H9 (cell line): Measurements from ENCODE around the gene GTF2A2. TPM values are rescaled to one million over a fixed set of nuclear protein-coding genes. Genes with fewer than 3 reads are reported as not detected.

Source experiments
- DNase-seq: peaks from one replicate; pipeline ENCODE4 v3.0.0-alpha.2; 2017
- H2AFZ ChIP-seq: one replicate; pipeline ENCODE4 v1.6.1; 2013; ENCODE audit warnings: mild to moderate bottlenecking, low read length, control low read depth, moderate library complexity
- H2AK5ac ChIP-seq: 2 replicates; pipeline ENCODE4 v1.6.1; 2013; ENCODE audit warnings: low read length, control low read depth, mixed read lengths; ENCODE audit not compliant: insufficient read length
- H2BK120ac ChIP-seq: one replicate; pipeline ENCODE4 v1.6.1; 2013; ENCODE audit warnings: low read depth, mild to moderate bottlenecking, low read length, control low read depth, inconsistent platforms; ENCODE audit not compliant: poor library complexity, severe bottlenecking
- H2BK12ac ChIP-seq: 2 replicates; pipeline ENCODE4 v1.6.1; 2013; ENCODE audit warnings: low read length, control low read depth, mixed read lengths, low read depth; ENCODE audit not compliant: insufficient read length
- H2BK15ac ChIP-seq: 2 replicates; pipeline ENCODE4 v1.6.1; 2013; ENCODE audit warnings: low read depth, low read length, control low read depth
- H2BK20ac ChIP-seq: one replicate; pipeline ENCODE4 v1.6.1; 2013; ENCODE audit warnings: low read depth, mild to moderate bottlenecking, low read length, control low read depth, inconsistent platforms; ENCODE audit not compliant: poor library complexity, severe bottlenecking
- H2BK5ac ChIP-seq: 2 replicates; pipeline ENCODE4 v1.6.1; 2013; ENCODE audit warnings: low read length, control low read depth, mixed read lengths; ENCODE audit not compliant: insufficient read length
- H3K14ac ChIP-seq: 2 replicates; pipeline ENCODE4 v1.6.1; 2013; ENCODE audit warnings: low read length, control low read depth; ENCODE audit not compliant: insufficient read depth
- H3K18ac ChIP-seq: 2 replicates; pipeline ENCODE4 v1.6.1; 2013; ENCODE audit warnings: low read depth, mild to moderate bottlenecking, mixed read lengths, low read length, control low read depth; ENCODE audit not compliant: insufficient read length
- H3K23ac ChIP-seq: 2 replicates; pipeline ENCODE4 v1.6.1; 2013; ENCODE audit warnings: low read length, control low read depth, mixed read lengths, low read depth; ENCODE audit not compliant: insufficient read length
- H3K23me2 ChIP-seq: 2 replicates; pipeline ENCODE4 v1.6.1; 2013; ENCODE audit warnings: low read depth, mild to moderate bottlenecking, mixed read lengths, low read length, control low read depth; ENCODE audit not compliant: insufficient read length, poor library complexity, severe bottlenecking
- H3K27ac ChIP-seq: 2 replicates; pipeline ENCODE4 v1.5.1; 2013; ENCODE audit warnings: low read length, control low read depth, mixed read lengths, low read depth; ENCODE audit not compliant: insufficient read length
- H3K27me3 ChIP-seq: 2 replicates; pipeline ENCODE4 v1.6.1; 2013; ENCODE audit warnings: low read length, control low read depth, inconsistent platforms; ENCODE audit not compliant: insufficient read depth
- H3K4ac ChIP-seq: 2 replicates; pipeline ENCODE4 v1.6.1; 2013; ENCODE audit warnings: low read depth, mild to moderate bottlenecking, control low read depth, inconsistent platforms, low read length, moderate library complexity
- H3K4me1 ChIP-seq: 2 replicates; pipeline ENCODE4 v1.6.1; 2013; ENCODE audit warnings: low read length, control low read depth, inconsistent platforms; ENCODE audit not compliant: insufficient read depth
- H3K4me2 ChIP-seq: 2 replicates; pipeline ENCODE4 v1.6.1; 2013; ENCODE audit warnings: low read length, control low read depth, mixed read lengths; ENCODE audit not compliant: insufficient read length, insufficient read depth
- H3K56ac ChIP-seq: 2 replicates; pipeline ENCODE4 v1.6.1; 2013; ENCODE audit warnings: low read depth, mild to moderate bottlenecking, mixed read lengths, low read length, control low read depth; ENCODE audit not compliant: insufficient read length
- H3K79me1 ChIP-seq: 2 replicates; pipeline ENCODE4 v1.6.1; 2013; ENCODE audit warnings: low read depth, mild to moderate bottlenecking, moderate library complexity, low read length, control low read depth, inconsistent platforms; ENCODE audit not compliant: insufficient read depth, poor library complexity, severe bottlenecking
- H3K79me2 ChIP-seq: 2 replicates; pipeline ENCODE4 v1.6.1; 2013; ENCODE audit warnings: low read length, control low read depth, inconsistent platforms; ENCODE audit not compliant: insufficient read depth
- H3K9ac ChIP-seq: 2 replicates; pipeline ENCODE4 v1.6.1; 2013; ENCODE audit warnings: low read length, control low read depth, mixed read lengths; ENCODE audit not compliant: insufficient read length; ENCODE audit errors: extremely low read depth
- H3K9me3 ChIP-seq: one replicate; pipeline ENCODE4 v1.6.1; 2013; ENCODE audit warnings: low read depth, low read length, inconsistent platforms; ENCODE audit not compliant: control insufficient read depth
- H3T11ph ChIP-seq: one replicate; pipeline ENCODE4 v1.6.1; 2013; ENCODE audit warnings: mild to moderate bottlenecking, low read length, control low read depth, inconsistent platforms
- H4K20me1 ChIP-seq: one replicate; pipeline ENCODE4 v1.6.1; 2013; ENCODE audit not compliant: control insufficient read depth, insufficient read length, insufficient read depth
- H4K5ac ChIP-seq: 2 replicates; pipeline ENCODE4 v1.6.1; 2013; ENCODE audit warnings: low read depth, mild to moderate bottlenecking, mixed read lengths, low read length, control low read depth; ENCODE audit not compliant: insufficient read length
- H4K8ac ChIP-seq: replicated peaks from 2 replicates; pipeline ENCODE4 v1.6.1; 2013; ENCODE audit warnings: low read length, control low read depth, mixed read lengths, low read depth; ENCODE audit not compliant: insufficient read length
- H4K91ac ChIP-seq: 2 replicates; pipeline ENCODE4 v1.6.1; 2013; ENCODE audit warnings: low read depth, mild to moderate bottlenecking, moderate library complexity, mixed read lengths, low read length, control low read depth; ENCODE audit not compliant: insufficient read length
- H3K27ac Mint-ChIP-seq, 3 experiments: 2 replicates in 2 of 3; 3 replicates in 1 of 3; pipeline ENCODE4 v1.8.0; 2020 to 2021; ENCODE audit warnings: mixed read lengths in 3 of 3, mild to moderate bottlenecking in 1 of 3, moderate library complexity in 1 of 3
- H3K27me3 Mint-ChIP-seq: 2 replicates; pipeline ENCODE4 v1.8.0; 2021; ENCODE audit warnings: low read depth, mild to moderate bottlenecking, moderate library complexity, mixed read lengths
- H3K36me3 Mint-ChIP-seq, 3 experiments: 2 replicates in 2 of 3; 3 replicates in 1 of 3; pipeline ENCODE4 v1.8.0; 2020 to 2021; ENCODE audit warnings: low read depth in 3 of 3, mixed read lengths in 3 of 3; ENCODE audit not compliant: insufficient read depth in 1 of 3
- H3K4me1 Mint-ChIP-seq, 2 experiments: 2 replicates each; pipeline ENCODE4 v1.8.0; 2020; ENCODE audit warnings: mixed read lengths in 2 of 2
- H3K4me3 Mint-ChIP-seq, 2 experiments: 2 replicates in 1 of 2; 3 replicates in 1 of 2; pipeline ENCODE4 v1.8.0; 2020 to 2021; ENCODE audit warnings: mild to moderate bottlenecking in 2 of 2, mixed read lengths in 2 of 2, moderate library complexity in 1 of 2
- H3K9me3 Mint-ChIP-seq, 2 experiments: 2 replicates in 1 of 2; 3 replicates in 1 of 2; pipeline ENCODE4 v1.8.0; 2020; ENCODE audit warnings: mild to moderate bottlenecking in 2 of 2, mixed read lengths in 2 of 2, moderate library complexity in 1 of 2
- CTCF ChIP-seq: fragments of 200-600 bp; sonication (generic); conservative IDR thresholded peaks from 3 replicates; pipeline ENCODE4 v1.8.0; 2021; ENCODE audit warnings: antibody characterized with exemption, mild to moderate bottlenecking
- WGBS: extraction: QIAGEN DNeasy Blood & Tissue Kit; methylation state at CpG from one replicate; pipeline ENCODE4 v1.1.7; 2013; ENCODE audit warnings: missing lambda C conversion rate, low lambda C conversion rate, mixed read lengths; ENCODE audit not compliant: insufficient read length; ENCODE audit errors: extremely low coverage; 5-methylcytosine and 5-hydroxymethylcytosine counted together
- total RNA-seq: library from RNA; stranded (reverse); gene quantifications from 2 replicates; pipeline ENCODE4 v1.2.1, GENCODE V29; 2021

GTF2A2 gene
- total RNA-seq, 1 experiment from 2014 or later, result 144 TPM

GRCh38 chr15:59689626-59690236 is 32.4 kb upstream of the GTF2A2 start:
- Mint-ChIP-seq H3K36me3 (peaks cover 3 to 16% (median 8%) of the 10 kb centered on the region in 3 experiments), H3K4me3 (peak overlapping the region; percentile 94 to 96), H3K27me3 (peaks cover 17% of the 10 kb centered on the region), H3K27ac (peak overlapping the region; percentile 94 to 98 (median 98)), H3K9me3 (no peaks in the 10 kb centered on the region), H3K4me1 (peaks cover 10 to 16% of the 10 kb centered on the region in 2 experiments)
- Histone ChIP-seq H3K23me2 (no peaks in the 10 kb centered on the region), H3K27ac (no peak overlapping the region), H3K14ac (no peak overlapping the region), H3K79me2 (peaks cover 27% of the 10 kb centered on the region; the same call in 1 of the 2 replicates), H3T11ph (no peak overlapping the region), H3K56ac (no peak overlapping the region), H3K4me1 (peaks cover 5% of the 10 kb centered on the region; the same call in 1 of the 2 replicates), H3K4me2 (peak overlapping the region; percentile 2), H2AFZ (no peak overlapping the region), H3K18ac (no peak overlapping the region), H4K8ac (no peak overlapping the region), H4K20me1 (no peaks in the 10 kb centered on the region), H2BK20ac (no peak overlapping the region), H3K9me3 (no peaks in the 10 kb centered on the region), H2BK120ac (no peak overlapping the region), H2AK5ac (no peak overlapping the region), H4K5ac (no peak overlapping the region), H2BK12ac (no peak overlapping the region), H4K91ac (no peak overlapping the region), H3K9ac (no peak overlapping the region), H3K79me1 (no peaks in the 10 kb centered on the region), H2BK15ac (no peak overlapping the region), H2BK5ac (no peak overlapping the region), H3K23ac (no peak overlapping the region), H3K4ac (no peak overlapping the region), H3K27me3 (no peaks in the 10 kb centered on the region)
- DNase-seq, result peak; percentile 78
- WGBS, result no CpG with 5 or more reads among the region's 25 CpGs
- no peak for TF ChIP-seq CTCF
